Natural killer cell (primary cell): ENCODE results near the gene IFI30. TPM values are rescaled to one million over a fixed set of nuclear protein-coding genes. Genes with fewer than 3 reads are reported as not detected.

Experiments used
- ATAC-seq, 3 donors: fragments of 150-1000 bp in 2 of 3; fragments of 200-7000 bp in 1 of 3; cut with Tn5 transposase; 1 replicate in 1 of 3; 2 replicates in 2 of 3; pipeline ENCODE4 v1.10.0; 2021; ENCODE audit warnings: mild to moderate bottlenecking in 2 of 3, moderate library complexity in 2 of 3
- DNase-seq, 2 donors: peaks; one replicate each; pipeline versions ENCODE4 v3.0.0 to v3.0.0-alpha.2; 2013 to 2021; ENCODE audit warnings: mixed read lengths in 1 of 2
- H3K27ac ChIP-seq: one replicate; pipeline ENCODE4 v1.5.1; 2013; ENCODE audit warnings: mild to moderate bottlenecking, low read length
- H3K27me3 ChIP-seq: one replicate; pipeline ENCODE4 v1.6.1; 2013; ENCODE audit warnings: low read length; ENCODE audit not compliant: control insufficient read depth, insufficient read depth
- H3K36me3 ChIP-seq: one replicate; pipeline ENCODE4 v1.6.1; 2013; ENCODE audit warnings: low read length; ENCODE audit not compliant: control insufficient read depth, insufficient read depth
- H3K4me1 ChIP-seq: one replicate; pipeline ENCODE4 v1.6.1; 2013; ENCODE audit warnings: low read length; ENCODE audit not compliant: control insufficient read depth, insufficient read depth
- H3K4me3 ChIP-seq: one replicate; pipeline ENCODE4 v1.5.1; 2013; ENCODE audit warnings: low read length
- H3K9me3 ChIP-seq: one replicate; pipeline ENCODE4 v1.6.1; 2013; ENCODE audit warnings: low read length; ENCODE audit not compliant: control insufficient read depth, insufficient read depth
- H3K27ac Mint-ChIP-seq, 2 donors: one replicate each; pipeline ENCODE4 v1.8.0; 2022; ENCODE audit warnings: mild to moderate bottlenecking in 2 of 2, mixed read lengths in 2 of 2, moderate library complexity in 1 of 2
- H3K27me3 Mint-ChIP-seq, 2 donors: one replicate each; pipeline ENCODE4 v1.8.0; 2022; ENCODE audit warnings: low read depth in 2 of 2, mixed read lengths in 2 of 2
- H3K36me3 Mint-ChIP-seq: one replicate; pipeline ENCODE4 v1.8.0; 2022; ENCODE audit warnings: mixed read lengths
- H3K4me1 Mint-ChIP-seq, 2 donors: one replicate each; pipeline ENCODE4 v1.8.0; 2022; ENCODE audit warnings: mixed read lengths in 2 of 2
- H3K4me3 Mint-ChIP-seq: one replicate; pipeline ENCODE4 v1.8.0; 2022; ENCODE audit warnings: mild to moderate bottlenecking, moderate library complexity, mixed read lengths
- H3K9me3 Mint-ChIP-seq, 2 donors: one replicate each; pipeline ENCODE4 v1.8.0; 2022; ENCODE audit warnings: mixed read lengths in 2 of 2
- CTCF ChIP-seq: fragments of 200-600 bp; IDR thresholded peaks from one replicate; pipeline ENCODE4 v1.8.0; 2022; ENCODE audit warnings: antibody characterized with exemption
- WGBS: methylation state at CpG from one replicate; pipeline ENCODE4 v1.1.7; 2013; ENCODE audit warnings: missing lambda C conversion rate; ENCODE audit not compliant: insufficient coverage; 5-methylcytosine and 5-hydroxymethylcytosine counted together
- intact Hi-C: fragments of 100-400 bp; cut with micrococcal nuclease; formaldehyde crosslinking; loops from one replicate; pipeline ENCODE4 v1.14.2; 2022
- total RNA-seq, 4 donors: library from RNA; stranded (reverse); fragments of 120-200 nt in 1 of 4; gene quantifications; one replicate each; pipeline versions ENCODE4 v1.2.3 to v1.2.4, GENCODE V29; 2013 to 2022

IFI30 gene
- total RNA-seq, 3 donors from 2014 or later (not counting 1 experiment from before 2014, with no cell fraction given) = 38.2 to 109 (median 89.5) TPM

- no peak for TF ChIP-seq CTCF
- Histone ChIP-seq H3K4me1 (peaks cover 27% of the 10 kb centered on the region), H3K27me3 (peaks cover under 1% of the 10 kb centered on the region), H3K36me3 (no peaks in the 10 kb centered on the region), H3K4me3 (peak overlapping the region; percentile 79), H3K9me3 (no peaks in the 10 kb centered on the region), H3K27ac (peak overlapping the region; percentile 67)
- peak in 2 of 3 donors; percentile 0 to 4 for ATAC-seq
- peaks cover under 1 to 4% of the 10 kb centered on the region in 2 donors for H3K27me3 Mint-ChIP-seq
- H3K4me3 Mint-ChIP-seq = peak overlapping the region; percentile 97
- peaks cover 23 to 32% of the 10 kb centered on the region in 2 donors for H3K4me1 Mint-ChIP-seq
- H3K27ac Mint-ChIP-seq = peak overlapping the region; percentile 92 to 96
- DNase-seq = peak in 1 of 2 donors; percentile 78
- H3K9me3 Mint-ChIP-seq = no peaks in the 10 kb centered on the region
- WGBS = under 1% methylated on average over 36 of the region's 38 CpGs
- no peaks in the 10 kb centered on the region for H3K36me3 Mint-ChIP-seq
- intact Hi-C loops = no loop called here
Observed at GRCh38 chr19:18203408-18203862, 29.8 kb downstream of the IFI30 start.

GRCh38 chr19:18203863-18204393 is 30.3 kb downstream of the IFI30 start, which contains the start of gene RAB3A:
RAB3A (minus strand) TSS chr19:18204042; CDS start chr19:18202740, 1,302 bp downstream.
- DNase-seq (peak; percentile 98 to 100), ATAC-seq (peak; percentile 90 to 98 (median 91))
- Histone ChIP-seq H3K36me3 (no peaks in the 10 kb centered on the region), H3K27ac (peak within 1 kb of the TSS; percentile 81), H3K9me3 (no peaks in the 10 kb centered on the region), H3K4me3 (peak within 1 kb of the TSS; percentile 79), H3K4me1 (peaks cover 27% of the 10 kb centered on the region), H3K27me3 (peaks cover 2% of the 10 kb centered on the region)
- Mint-ChIP-seq H3K4me1 (peaks cover 23 to 32% of the 10 kb centered on the region in 2 donors), H3K27ac (peak within 1 kb of the TSS; percentile 92 to 96), H3K36me3 (no peaks in the 10 kb centered on the region), H3K9me3 (no peaks in the 10 kb centered on the region), H3K4me3 (peak within 1 kb of the TSS; percentile 97), H3K27me3 (peaks cover 4 to 9% of the 10 kb centered on the region in 2 donors)
- intact Hi-C loops = loop anchor here (1.0 kb wide), 1 partner anchor 12 kb away; no protein-coding TSS in a partner anchor
- no peak for TF ChIP-seq CTCF
- under 1% methylated on average over 50 of the region's 50 CpGs for WGBS

DNA sequence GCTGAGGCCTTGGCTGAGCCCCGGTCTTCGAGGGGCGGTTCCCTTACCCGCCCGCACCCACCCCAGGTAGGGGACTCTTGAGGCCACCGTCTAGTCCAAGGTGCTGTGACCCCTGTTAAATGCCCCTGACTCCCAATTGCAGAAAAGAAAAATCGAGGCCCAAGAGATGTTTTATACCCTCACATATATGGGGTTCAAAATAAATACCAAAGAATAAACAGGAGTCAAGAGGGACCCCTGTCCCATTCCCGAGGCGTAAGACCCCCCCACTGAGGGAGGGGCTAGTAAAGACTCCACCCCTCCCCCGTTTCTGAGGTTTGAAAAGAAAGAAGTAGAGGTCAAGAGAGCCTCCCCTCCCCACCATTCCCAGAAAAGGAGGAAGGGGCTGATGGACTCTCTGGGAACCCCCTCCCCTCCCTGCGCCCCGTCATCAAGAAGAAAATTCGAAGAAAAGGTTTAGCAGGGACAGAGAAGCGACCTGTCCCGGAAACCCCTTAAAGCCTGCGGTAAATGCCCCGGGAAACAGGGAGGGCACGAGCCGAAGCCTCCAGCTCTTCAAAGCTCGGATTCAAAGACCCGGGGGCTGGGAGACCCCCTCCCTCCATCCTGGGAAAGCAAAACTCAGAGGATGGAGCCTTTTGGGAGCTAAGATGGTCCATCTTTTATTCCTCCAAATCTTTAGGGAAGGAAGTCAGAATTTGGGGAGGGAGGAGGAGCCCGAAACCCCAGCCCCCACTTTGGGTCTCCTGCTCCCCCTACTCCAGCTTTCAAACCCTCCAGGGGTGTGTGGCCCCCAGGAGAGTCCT is 31.0 kb downstream of the IFI30 start:
- Histone ChIP-seq H3K9me3 (no peaks in the 10 kb centered on the region), H3K4me3 (peak overlapping the region; percentile 48), H3K27ac (peak overlapping the region; percentile 81), H3K36me3 (no peaks in the 10 kb centered on the region), H3K27me3 (peaks cover 2% of the 10 kb centered on the region), H3K4me1 (peaks cover 27% of the 10 kb centered on the region)
- intact Hi-C loops = loop anchor here (1.0 kb wide), 1 partner anchor 12 kb away; no protein-coding TSS in a partner anchor
- no peak for ATAC-seq
- peak; percentile 33 to 67 for DNase-seq
- Mint-ChIP-seq H3K4me3 (peak overlapping the region; percentile 97), H3K4me1 (peaks cover 23 to 32% of the 10 kb centered on the region in 2 donors), H3K27me3 (peaks cover 4 to 9% of the 10 kb centered on the region in 2 donors), H3K27ac (peak overlapping the region; percentile 92 to 96), H3K36me3 (no peaks in the 10 kb centered on the region), H3K9me3 (no peaks in the 10 kb centered on the region)
- 0% methylated on average over 16 of the region's 22 CpGs for WGBS
- no peak for TF ChIP-seq CTCF
